A172 (cell line): ENCODE measurements around the gene FDPS. TPM values are rescaled to one million over a fixed set of nuclear protein-coding genes. Genes with fewer than 3 reads are reported as not detected.

Experiments used
- total RNA-seq: library from RNA; depleted of rRNA; stranded (reverse); fragments of >200 nt; shearing (Covaris generic); gene quantifications from 2 replicates; pipeline ENCODE4 v1.2.3, GENCODE V29; 2014; rRNA removed

FDPS gene
- total RNA-seq, 1 experiment from 2014 or later = 304 TPM

Other genes starting within 250 kb of the FDPS start
- gene EFNA4, start 245.1 kb upstream of the FDPS start, total RNA-seq = 20.3 and 21.7 TPM in 2 replicates
- 1.5 and 2.5 TPM in 2 replicates for gene EFNA3, start 230.0 kb upstream of the FDPS start, total RNA-seq
- 17.0 and 17.9 TPM in 2 replicates for gene EFNA1, start 181.0 kb upstream of the FDPS start, total RNA-seq
- gene SLC50A1, start 173.0 kb upstream of the FDPS start, total RNA-seq = 30.4 and 39.8 TPM in 2 replicates
- gene DPM3, start 168.3 kb upstream of the FDPS start, total RNA-seq = 37.4 and 116 TPM in 2 replicates
- 122 and 126 TPM in 2 replicates for gene KRTCAP2, start 135.6 kb upstream of the FDPS start, total RNA-seq
- 1.1 and 3.4 TPM in 2 replicates for gene TRIM46, start 135.0 kb upstream of the FDPS start, total RNA-seq
- gene THBS3, start 101.0 kb upstream of the FDPS start, total RNA-seq = 11.3 and 24.6 TPM in 2 replicates
- gene MTX1, start 100.2 kb upstream of the FDPS start, total RNA-seq = 85.8 and 110 TPM in 2 replicates
- 10.7 and 11.4 TPM in 2 replicates for gene ENTREP3, start 53.4 kb upstream of the FDPS start, total RNA-seq
- gene SCAMP3, start 46.5 kb upstream of the FDPS start, total RNA-seq = 136 and 169 TPM in 2 replicates
- gene CLK2, start 35.4 kb upstream of the FDPS start, total RNA-seq = 13.9 and 21.6 TPM in 2 replicates
- 0.98 and 1.0 TPM in 2 replicates for gene HCN3, start 31.4 kb upstream of the FDPS start, total RNA-seq
- gene PKLR, start 7.4 kb upstream of the FDPS start, total RNA-seq = not detected in 2 replicates
- gene RUSC1, start 12.0 kb downstream of the FDPS start, total RNA-seq = 47.0 and 48.2 TPM in 2 replicates